Keratinocyte (primary cell): ENCODE data around the gene FANK1. TPM values are rescaled to one million over a fixed set of nuclear protein-coding genes. Genes with fewer than 3 reads are reported as not detected.

ENCODE experiments used
- DNase-seq: peaks from one replicate; pipeline ENCODE4 v3.0.0-alpha.2; 2011; ENCODE audit warnings: low read depth, missing footprints, low spot score
- FAIRE-seq: peaks from 2 replicates; lab custom pipeline; 2011; peaks lifted over from hg19 to GRCh38; lab: Jason Lieb, UNC
- H2AFZ ChIP-seq: 2 replicates; pipeline ENCODE4 v1.6.0; 2012; ENCODE audit warnings: low read length, control low read depth, inconsistent platforms; ENCODE audit not compliant: control insufficient read depth
- H3K27ac ChIP-seq: 2 replicates; pipeline ENCODE4 v1.5.1; 2011; ENCODE audit warnings: low read length; ENCODE audit not compliant: control insufficient read depth, insufficient read depth
- H3K27me3 ChIP-seq: 3 replicates; pipeline ENCODE4 v1.6.0; 2011; ENCODE audit warnings: low read length; ENCODE audit not compliant: control insufficient read depth, insufficient read depth; ENCODE audit errors: extremely low read depth
- H3K36me3 ChIP-seq, 2 experiments: 2 replicates in 1 of 2; 3 replicates in 1 of 2; pipeline ENCODE4 v1.5.1; 2011; ENCODE audit warnings: low read length in 2 of 2, mild to moderate bottlenecking in 1 of 2; ENCODE audit not compliant: control insufficient read depth in 2 of 2, insufficient read depth in 2 of 2; ENCODE audit errors: extremely low read depth in 1 of 2
- H3K4me1 ChIP-seq: 3 replicates; pipeline ENCODE4 v1.5.1; 2011; ENCODE audit warnings: low read length; ENCODE audit not compliant: control insufficient read depth, insufficient read depth; ENCODE audit errors: extremely low read depth
- H3K4me2 ChIP-seq: 3 replicates; pipeline ENCODE4 v1.6.0; 2011; ENCODE audit warnings: low read depth, low read length; ENCODE audit not compliant: control insufficient read depth, insufficient read depth; ENCODE audit errors: extremely low read depth
- H3K4me3 ChIP-seq, 3 experiments: fragments of 200-600 bp in 1 of 3; sonication (generic) in 1 of 3; 2 replicates in 2 of 3; 3 replicates in 1 of 3; pipeline ENCODE4 v1.5.1; 2011 to 2016; ENCODE audit warnings: low read length in 3 of 3, mild to moderate bottlenecking in 3 of 3, control low read depth in 2 of 3, inconsistent platforms in 1 of 3, low read depth in 1 of 3, mixed read lengths in 1 of 3, mixed run types in 1 of 3, moderate library complexity in 1 of 3; ENCODE audit not compliant: control insufficient read depth in 2 of 3, insufficient read depth in 2 of 3; ENCODE audit errors: extremely low read depth in 1 of 3
- H3K79me2 ChIP-seq: 2 replicates; pipeline ENCODE4 v1.6.0; 2012; ENCODE audit warnings: low read length; ENCODE audit not compliant: control insufficient read depth, insufficient read depth
- H3K9ac ChIP-seq: 3 replicates; pipeline ENCODE4 v1.6.0; 2011; ENCODE audit warnings: low read length; ENCODE audit not compliant: control insufficient read depth, insufficient read depth; ENCODE audit errors: extremely low read depth
- H3K9me1 ChIP-seq: 3 replicates; pipeline ENCODE4 v1.6.0; 2011; ENCODE audit warnings: low read length; ENCODE audit not compliant: control insufficient read depth, insufficient read depth; ENCODE audit errors: extremely low read depth
- H3K9me3 ChIP-seq: 2 replicates; pipeline ENCODE4 v1.5.1; 2012; ENCODE audit warnings: low read depth, low read length; ENCODE audit not compliant: control insufficient read depth
- H4K20me1 ChIP-seq: 3 replicates; pipeline ENCODE4 v1.6.0; 2011; ENCODE audit warnings: low read length; ENCODE audit not compliant: control insufficient read depth, insufficient read depth; ENCODE audit errors: extremely low read depth
- CTCF ChIP-seq, 3 experiments: IDR thresholded peaks in 1 of 3; conservative IDR thresholded peaks in 1 of 3; optimal IDR thresholded peaks in 1 of 3; 2 replicates in 2 of 3; 3 replicates in 1 of 3; pipeline versions ENCODE3 to v1.5.1; 2011; ENCODE audit warnings: low read length in 3 of 3, mild to moderate bottlenecking in 3 of 3, moderate library complexity in 2 of 3, control low read depth in 1 of 3, inconsistent platforms in 1 of 3; ENCODE audit not compliant: insufficient read depth in 2 of 3; ENCODE audit errors: extremely low read depth in 1 of 3
- EZH2 ChIP-seq: IDR thresholded peaks from one replicate; pipeline ENCODE4 v1.6.1; 2012; ENCODE audit warnings: inconsistent platforms, mild to moderate bottlenecking, low read length, moderate library complexity
- dilution Hi-C: fragments of 300-500 bp; cut with MboI; formaldehyde crosslinking; loops from one replicate; pipeline ENCODE4 v1.7.0; 2020; ENCODE audit warnings: low sequenced_read_pairs; ENCODE audit not compliant: extremely low pct_ligation_motif_present
- polyA plus RNA-seq, 5 experiments: library from polyadenylated mRNA; depleted of rRNA in 3 of 5; stranded (reverse) in 3 of 5; stranded (forward) in 1 of 5; unstranded in 1 of 5; fragments of >200 nt; gene quantifications; 1 replicate in 1 of 5; 2 replicates in 3 of 5; 3 replicates in 1 of 5; pipeline versions ENCODE4 v1.2.1 to v1.2.3, GENCODE V29; 2011 to 2012; ENCODE audit warnings: missing spikeins in 2 of 5, low read depth in 1 of 5, low replicate concordance in 1 of 5

The FANK1 gene
- polyA plus RNA-seq, 1 donor (not counting 4 experiments of a cell fraction or from before 2014, with no cell fraction given), result 13.4 TPM

GRCh38 chr10:125882596-125882995 lies 13.8 kb upstream of the FANK1 start:
- Histone ChIP-seq H4K20me1 (no peaks in the 10 kb centered on the region), H3K79me2 (peaks cover 26% of the 10 kb centered on the region), H3K4me2 (no peak overlapping the region), H3K27ac (no peak overlapping the region), H3K9me1 (no peaks in the 10 kb centered on the region), H3K4me1 (peaks cover 21% of the 10 kb centered on the region), H3K9ac (no peak overlapping the region), H3K36me3 (peaks cover 8 to 13% of the 10 kb centered on the region in 2 experiments), H2AFZ (no peak overlapping the region), H3K27me3 (no peaks in the 10 kb centered on the region), H3K4me3 (no peak overlapping the region), H3K9me3 (no peaks in the 10 kb centered on the region)
- TF ChIP-seq EZH2, result no peak
- no peak for TF ChIP-seq CTCF (optimal IDR thresholded peaks at IDR 0.05 in 1 of 3, IDR thresholded peaks at IDR 0.05 in 1 of 3, conservative IDR thresholded peaks at IDR 0.05 in 1 of 3; ENCODE audit: extremely low read depth in 1 of 3, insufficient read depth in 2 of 3, low read length in 3 of 3)
- FAIRE-seq, result no peak
- no peak for DNase-seq
- dilution Hi-C loops, result no loop called here

GRCh38 chr10:125883211-125883610 lies 13.2 kb upstream of the FANK1 start:
- H3K4me1 ChIP-seq, result peaks cover 23% of the 10 kb centered on the region
- dilution Hi-C loops, result no loop called here
- no peak overlapping the region for H3K9ac ChIP-seq
- H3K36me3 ChIP-seq, result peaks cover 8 to 13% of the 10 kb centered on the region in 2 experiments
- peaks cover 23% of the 10 kb centered on the region for H3K79me2 ChIP-seq
- H3K9me1 ChIP-seq, result no peaks in the 10 kb centered on the region
- no peak for DNase-seq
- H3K4me2 ChIP-seq, result no peak overlapping the region
- H3K4me3 ChIP-seq, result no peak overlapping the region
- H3K27ac ChIP-seq, result no peak overlapping the region
- H4K20me1 ChIP-seq, result no peaks in the 10 kb centered on the region
- no peaks in the 10 kb centered on the region for H3K9me3 ChIP-seq
- TF ChIP-seq EZH2 (no peak), CTCF (optimal IDR thresholded peaks at IDR 0.05 in 1 of 3, IDR thresholded peaks at IDR 0.05 in 1 of 3, conservative IDR thresholded peaks at IDR 0.05 in 1 of 3; ENCODE audit: extremely low read depth in 1 of 3, insufficient read depth in 2 of 3, low read length in 3 of 3) (no peak)
- H3K27me3 ChIP-seq, result no peaks in the 10 kb centered on the region
- no peak overlapping the region for H2AFZ ChIP-seq
- FAIRE-seq, result no peak
